ENCODE results near the gene CALY. TPM values are rescaled to one million over a fixed set of nuclear protein-coding genes. Genes with fewer than 3 reads are reported as not detected.

The CALY gene
- total and polyA plus RNA-seq, 5 donors from 2014 or later: 0.76 to 1.8 (median 1.0) TPM

DNA sequence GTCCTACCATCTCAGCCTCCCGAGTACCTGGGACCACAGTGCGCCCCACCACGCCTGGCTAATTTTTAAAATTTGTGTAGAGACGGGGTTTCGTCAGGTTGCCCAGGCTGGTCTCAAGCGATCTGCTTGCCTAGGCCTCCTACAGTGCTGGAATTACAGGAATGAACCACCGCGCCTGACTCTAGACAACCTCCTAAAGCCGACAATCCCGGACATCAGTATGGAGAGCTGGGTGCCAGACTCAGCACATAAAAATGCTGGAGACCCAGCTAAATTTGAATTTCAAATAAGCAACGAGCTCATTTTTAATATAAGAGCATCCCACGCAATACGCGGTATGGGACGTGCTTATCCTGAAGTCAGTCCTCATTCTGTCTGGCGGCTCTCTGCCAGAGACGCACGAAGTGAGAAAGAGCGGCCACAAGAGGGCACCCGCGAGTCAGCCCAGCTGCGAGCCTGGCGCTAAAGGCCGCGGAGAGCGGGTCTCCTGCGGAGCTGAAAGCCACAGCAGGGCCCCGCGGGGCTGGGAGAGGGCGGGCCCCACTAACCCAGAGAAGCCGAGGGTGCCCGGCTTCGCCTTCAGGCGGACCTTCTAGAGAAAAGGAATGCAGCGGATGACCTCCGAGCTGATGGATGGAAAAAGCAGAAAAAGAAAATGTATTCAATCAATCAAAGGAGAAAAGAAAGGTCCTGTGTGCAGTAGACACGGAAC lies 7.0 kb downstream of the CALY start:
- Histone ChIP-seq H3K9me3 (ENCODE audit: control insufficient read depth in 2 of 2, low read length in 2 of 2) (no peaks in the 10 kb centered on the region), H3K4me1 (ENCODE audit: control insufficient read depth, insufficient read depth, low read length, poor library complexity, severe bottlenecking) (peaks cover 31% of the 10 kb centered on the region), H3K27me3 (ENCODE audit: control insufficient read depth, insufficient read depth, low read length) (peaks cover 2% of the 10 kb centered on the region), H3K27ac (ENCODE audit: insufficient read depth, low read length, poor library complexity, severe bottlenecking) (no peak overlapping the region), H3K36me3 (ENCODE audit: control insufficient read depth, insufficient read depth, low read length) (no peaks in the 10 kb centered on the region), H3K4me3 (ENCODE audit: low read depth, low read length) (no peak overlapping the region)
- H3K4me1 Mint-ChIP-seq: peaks cover 0 to 23% (median 11%) of the 10 kb centered on the region in 4 donors
- no peaks in the 10 kb centered on the region for H3K36me3 Mint-ChIP-seq
- H3K4me3 Mint-ChIP-seq: peak overlapping the region in 3 of 4 donors; percentile 49 to 73 (median 54)
- peaks cover 56% of the 10 kb centered on the region for H3K27me3 Mint-ChIP-seq
- ATAC-seq (ENCODE audit: low read depth in 2 of 2) (peak; percentile 81 to 83), DNase-seq (peak; percentile 77 to 83 (median 83))
- H3K27ac Mint-ChIP-seq: no peak overlapping the region
- H3K9me3 Mint-ChIP-seq: no peaks in the 10 kb centered on the region

DNA sequence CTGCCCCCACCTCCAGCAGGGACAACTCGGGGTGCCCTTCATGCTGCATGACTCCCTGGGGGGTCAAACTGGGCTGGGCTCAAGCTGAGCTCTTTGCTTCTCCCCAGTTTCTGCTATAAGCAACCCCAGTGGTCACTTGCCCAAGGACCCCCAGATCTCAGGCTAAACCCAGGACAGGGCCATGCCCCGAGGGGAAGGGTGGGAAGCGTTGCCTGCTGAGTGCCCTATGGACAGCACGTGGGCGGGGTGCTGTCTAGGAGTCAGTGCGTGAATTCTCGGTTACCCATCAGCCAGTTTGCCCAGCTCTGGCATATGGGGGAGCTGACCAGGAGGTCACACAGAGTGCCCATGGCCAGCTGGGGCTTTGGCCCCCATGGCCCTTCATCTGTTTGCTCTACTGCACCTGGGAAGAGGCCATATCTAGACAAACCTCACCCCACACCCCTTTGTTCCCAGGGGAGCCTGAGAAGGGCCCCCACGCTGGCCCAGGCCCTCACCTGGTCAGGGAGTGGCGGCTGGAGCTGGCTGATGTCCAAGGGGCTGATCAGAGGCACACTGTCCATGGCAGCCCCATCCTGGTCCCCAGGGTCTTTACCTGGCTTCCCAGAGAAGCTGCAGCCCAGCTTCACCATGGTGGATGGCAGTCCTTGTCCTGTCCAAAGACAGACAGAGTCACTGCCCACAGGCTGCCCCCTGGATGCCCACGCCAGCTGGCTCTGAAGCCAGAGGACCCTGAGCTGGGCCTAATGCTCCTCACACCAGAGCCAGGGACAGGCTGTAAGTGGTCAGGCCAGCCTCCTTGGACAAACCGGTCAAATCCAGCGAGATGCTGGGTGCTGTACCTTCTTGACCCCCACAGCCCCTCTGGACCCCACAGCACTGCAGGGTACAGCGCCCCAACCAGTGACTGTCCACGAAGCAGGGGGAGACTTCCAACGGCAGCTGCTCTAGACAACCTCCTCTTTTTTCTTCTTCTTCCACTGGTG lies 8.0 kb downstream of the CALY start:
- Histone ChIP-seq H3K9me3 (ENCODE audit: control insufficient read depth in 2 of 2, low read length in 2 of 2) (no peaks in the 10 kb centered on the region), H3K27ac (ENCODE audit: insufficient read depth, low read length, poor library complexity, severe bottlenecking) (no peak overlapping the region), H3K4me3 (ENCODE audit: low read depth, low read length) (no peak overlapping the region), H3K4me1 (ENCODE audit: control insufficient read depth, insufficient read depth, low read length, poor library complexity, severe bottlenecking) (peaks cover 32% of the 10 kb centered on the region), H3K27me3 (ENCODE audit: control insufficient read depth, insufficient read depth, low read length) (peaks cover 2% of the 10 kb centered on the region), H3K36me3 (ENCODE audit: control insufficient read depth, insufficient read depth, low read length) (no peaks in the 10 kb centered on the region)
- no peaks in the 10 kb centered on the region for H3K9me3 Mint-ChIP-seq
- H3K4me3 Mint-ChIP-seq: no peak overlapping the region
- ATAC-seq (ENCODE audit: low read depth in 2 of 2) (no peak), DNase-seq (no peak)
- no peaks in the 10 kb centered on the region for H3K36me3 Mint-ChIP-seq
- H3K27ac Mint-ChIP-seq: no peak overlapping the region
- peaks cover 56% of the 10 kb centered on the region for H3K27me3 Mint-ChIP-seq
- peaks cover 0 to 24% (median 11%) of the 10 kb centered on the region in 4 donors for H3K4me1 Mint-ChIP-seq

DNA sequence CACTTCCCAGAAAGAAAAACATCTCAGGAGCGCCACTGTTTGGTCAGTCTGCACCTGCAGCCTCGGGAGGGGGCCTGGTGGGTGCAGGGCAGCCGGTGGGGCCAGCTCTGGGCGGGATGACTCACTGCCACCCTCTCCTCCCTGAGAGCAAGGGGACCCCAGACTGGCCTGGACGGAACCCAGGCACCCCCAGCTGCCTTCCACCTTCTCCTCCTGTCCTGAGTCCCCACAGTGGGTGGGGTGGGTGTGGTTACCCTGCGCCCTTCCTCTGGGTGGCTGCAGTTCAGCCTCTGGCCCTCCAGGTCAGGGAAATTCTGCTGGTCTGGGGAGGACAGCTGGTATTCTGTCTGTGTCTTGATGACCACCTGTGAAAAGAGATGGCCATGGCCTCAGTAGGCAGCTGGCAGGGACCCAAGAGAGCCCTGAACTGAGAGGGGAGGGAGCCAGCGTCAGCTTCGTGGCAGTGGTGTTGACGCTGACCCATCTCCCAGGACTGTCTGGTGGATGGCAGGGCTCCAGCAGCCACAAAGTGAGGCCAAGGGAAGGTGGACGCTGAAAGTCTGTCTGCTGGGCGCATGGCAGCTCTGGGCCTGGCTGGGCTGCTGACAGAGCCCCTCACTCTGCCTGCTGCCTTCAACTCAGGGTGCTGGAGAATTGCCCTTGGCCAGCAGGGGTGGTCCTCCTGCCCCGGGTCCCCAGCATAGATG lies 8.9 kb downstream of the CALY start:
- H3K4me1 ChIP-seq (ENCODE audit: control insufficient read depth, insufficient read depth, low read length, poor library complexity, severe bottlenecking): peaks cover 32% of the 10 kb centered on the region
- H3K4me1 Mint-ChIP-seq: peaks cover 0 to 21% (median 10%) of the 10 kb centered on the region in 4 donors
- H3K27ac Mint-ChIP-seq: no peak overlapping the region
- H3K4me3 ChIP-seq (ENCODE audit: low read depth, low read length): no peak overlapping the region
- H3K36me3 Mint-ChIP-seq: no peaks in the 10 kb centered on the region
- no peaks in the 10 kb centered on the region for H3K9me3 ChIP-seq (ENCODE audit: control insufficient read depth in 2 of 2, low read length in 2 of 2)
- H3K27me3 ChIP-seq (ENCODE audit: control insufficient read depth, insufficient read depth, low read length): peaks cover 2% of the 10 kb centered on the region
- H3K9me3 Mint-ChIP-seq: no peaks in the 10 kb centered on the region
- DNase-seq: no peak
- peaks cover 59% of the 10 kb centered on the region for H3K27me3 Mint-ChIP-seq
- no peak overlapping the region for H3K4me3 Mint-ChIP-seq
- H3K36me3 ChIP-seq (ENCODE audit: control insufficient read depth, insufficient read depth, low read length): no peaks in the 10 kb centered on the region
- no peak for ATAC-seq (ENCODE audit: low read depth in 2 of 2)
- no peak overlapping the region for H3K27ac ChIP-seq (ENCODE audit: insufficient read depth, low read length, poor library complexity, severe bottlenecking)

DNA sequence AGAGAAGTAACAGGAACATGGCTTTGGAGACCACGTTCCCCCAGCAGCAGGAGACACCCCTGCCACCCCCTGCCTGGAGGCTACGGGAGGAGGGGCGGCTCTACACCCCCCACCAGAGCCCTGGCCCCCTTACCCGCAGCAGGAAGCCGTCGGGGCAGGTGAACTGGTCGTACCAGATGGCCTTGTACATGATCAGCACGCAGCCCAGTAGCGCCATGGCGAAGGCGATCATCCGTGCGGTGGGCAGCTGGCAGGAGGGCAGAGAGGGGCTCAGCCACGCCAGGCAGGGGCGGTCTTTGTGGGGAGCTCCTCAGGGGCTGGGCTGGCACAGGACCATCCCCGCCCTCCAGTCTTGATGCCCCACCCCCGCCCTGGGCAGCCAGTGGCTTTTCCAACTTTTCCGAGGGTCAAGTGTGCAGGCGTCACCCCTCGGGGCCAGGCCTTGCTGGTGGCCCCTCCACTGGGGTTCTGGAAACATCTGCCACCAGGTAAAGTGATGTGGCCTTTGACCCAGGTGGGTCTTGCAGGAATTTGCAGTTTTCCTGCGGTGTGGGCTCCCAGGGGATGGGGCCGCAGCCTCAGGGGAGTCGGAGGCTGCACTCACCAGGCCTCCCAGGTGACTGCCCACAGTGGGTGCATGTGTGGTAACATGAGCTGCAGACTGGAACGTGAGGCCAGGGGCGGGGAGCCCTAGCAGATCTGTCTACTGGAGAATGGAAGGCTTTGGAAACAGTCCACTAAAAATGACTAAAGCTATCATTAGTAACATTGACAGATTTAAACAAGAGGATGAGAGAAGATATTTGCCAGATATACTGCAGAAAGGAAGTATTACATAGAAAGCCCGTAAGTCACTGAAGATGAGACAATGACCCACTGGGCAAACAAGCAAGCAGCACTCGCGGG lies 9.7 kb downstream of the CALY start:
- peak overlapping the region in 2 of 4 donors; percentile 15 to 41 for H3K4me3 Mint-ChIP-seq
- H3K4me3 ChIP-seq (ENCODE audit: low read depth, low read length): no peak overlapping the region
- no peaks in the 10 kb centered on the region for H3K36me3 ChIP-seq (ENCODE audit: control insufficient read depth, insufficient read depth, low read length)
- H3K27me3 Mint-ChIP-seq: peaks cover 52% of the 10 kb centered on the region
- no peaks in the 10 kb centered on the region for H3K9me3 Mint-ChIP-seq
- no peak for ATAC-seq (ENCODE audit: low read depth in 2 of 2)
- peaks cover 0 to 21% (median 7%) of the 10 kb centered on the region in 4 donors for H3K4me1 Mint-ChIP-seq
- H3K27ac ChIP-seq (ENCODE audit: insufficient read depth, low read length, poor library complexity, severe bottlenecking): no peak overlapping the region
- peak overlapping the region in 1 of 3 donors; percentile 63 for H3K27ac Mint-ChIP-seq
- no peaks in the 10 kb centered on the region for H3K9me3 ChIP-seq (ENCODE audit: control insufficient read depth in 2 of 2, low read length in 2 of 2)
- no peak for DNase-seq
- H3K36me3 Mint-ChIP-seq: no peaks in the 10 kb centered on the region
- H3K27me3 ChIP-seq (ENCODE audit: control insufficient read depth, insufficient read depth, low read length): peaks cover 2% of the 10 kb centered on the region
- peaks cover 32% of the 10 kb centered on the region for H3K4me1 ChIP-seq (ENCODE audit: control insufficient read depth, insufficient read depth, low read length, poor library complexity, severe bottlenecking)

DNA sequence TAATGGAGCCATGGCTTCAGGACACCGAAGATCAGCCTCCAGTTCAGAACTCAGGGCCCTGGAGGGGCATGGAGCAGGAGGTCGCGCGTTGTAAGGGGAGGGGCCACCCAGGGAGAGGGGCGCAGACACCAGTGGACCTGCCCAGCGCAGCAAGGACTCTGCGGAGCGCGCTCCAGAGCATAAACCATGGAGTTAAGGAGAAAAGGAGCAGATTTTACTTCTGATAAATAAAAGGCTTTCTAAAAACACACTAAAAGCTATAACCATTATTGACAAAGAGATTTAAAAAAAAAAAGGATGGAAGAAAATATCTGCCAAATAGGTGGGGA lies 10.5 kb downstream of the CALY start:
- Histone ChIP-seq H3K27me3 (ENCODE audit: control insufficient read depth, insufficient read depth, low read length) (peaks cover 2% of the 10 kb centered on the region), H3K36me3 (ENCODE audit: control insufficient read depth, insufficient read depth, low read length) (no peaks in the 10 kb centered on the region), H3K27ac (ENCODE audit: insufficient read depth, low read length, poor library complexity, severe bottlenecking) (no peak overlapping the region), H3K4me3 (ENCODE audit: low read depth, low read length) (no peak overlapping the region), H3K4me1 (ENCODE audit: control insufficient read depth, insufficient read depth, low read length, poor library complexity, severe bottlenecking) (peaks cover 32% of the 10 kb centered on the region), H3K9me3 (ENCODE audit: control insufficient read depth in 2 of 2, low read length in 2 of 2) (no peaks in the 10 kb centered on the region)
- Mint-ChIP-seq H3K4me1 (peaks cover 0 to 21% (median 7%) of the 10 kb centered on the region in 4 donors), H3K27ac (no peak overlapping the region), H3K4me3 (peak overlapping the region in 3 of 4 donors; percentile 35 to 51 (median 41)), H3K9me3 (no peaks in the 10 kb centered on the region), H3K27me3 (peaks cover 48% of the 10 kb centered on the region), H3K36me3 (no peaks in the 10 kb centered on the region)
- no peak for DNase-seq
- no peak for ATAC-seq (ENCODE audit: low read depth in 2 of 2)

DNA sequence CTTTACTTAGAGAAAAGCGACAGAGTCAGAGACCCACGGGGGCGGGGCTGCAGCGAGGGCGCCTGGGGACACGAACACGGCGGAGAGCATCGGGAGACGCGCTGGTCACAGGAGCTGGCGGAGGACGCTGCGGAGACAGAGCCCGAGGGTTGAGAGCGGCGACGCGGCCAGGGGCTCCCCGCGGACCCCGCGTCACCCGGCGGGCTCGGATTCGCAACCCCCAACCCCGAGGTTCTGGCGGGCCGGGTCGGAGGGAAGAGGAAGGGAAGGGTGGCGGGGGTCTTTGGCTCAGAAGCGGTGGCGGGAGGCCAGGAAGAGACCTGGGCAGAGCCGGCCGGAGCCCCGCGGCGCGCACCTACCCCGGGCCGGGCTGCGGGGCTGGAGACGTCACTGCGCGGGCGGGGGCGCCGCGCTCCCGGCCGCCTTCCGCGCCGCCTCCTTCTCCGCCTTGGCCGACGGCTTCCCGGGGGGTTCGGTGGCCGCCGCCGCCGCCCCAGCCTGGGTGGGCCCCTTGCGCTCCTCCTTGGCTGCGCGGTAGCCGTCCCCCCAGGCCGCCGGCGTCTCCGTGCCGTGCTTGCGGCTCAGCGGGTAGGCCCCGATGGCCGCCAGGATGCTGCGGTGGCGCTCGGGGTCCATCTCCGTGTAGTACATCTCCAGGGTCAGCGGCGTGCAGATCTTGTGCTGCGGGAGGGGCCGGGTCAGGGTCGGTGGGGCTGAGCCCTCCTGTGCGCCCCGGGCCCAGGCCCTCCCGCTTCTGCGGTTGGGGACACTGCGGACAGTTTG lies 11.1 kb downstream of the CALY start:
- H3K27me3 Mint-ChIP-seq: peaks cover 42% of the 10 kb centered on the region
- H3K4me3 Mint-ChIP-seq: peak overlapping the region in 3 of 4 donors; percentile 75 to 89 (median 79)
- Histone ChIP-seq H3K9me3 (ENCODE audit: control insufficient read depth in 2 of 2, low read length in 2 of 2) (no peaks in the 10 kb centered on the region), H3K36me3 (ENCODE audit: control insufficient read depth, insufficient read depth, low read length) (no peaks in the 10 kb centered on the region), H3K27me3 (ENCODE audit: control insufficient read depth, insufficient read depth, low read length) (peaks cover 2% of the 10 kb centered on the region), H3K4me1 (ENCODE audit: control insufficient read depth, insufficient read depth, low read length, poor library complexity, severe bottlenecking) (peaks cover 32% of the 10 kb centered on the region), H3K4me3 (ENCODE audit: low read depth, low read length) (no peak overlapping the region), H3K27ac (ENCODE audit: insufficient read depth, low read length, poor library complexity, severe bottlenecking) (no peak overlapping the region)
- peaks cover 0 to 20% (median 4%) of the 10 kb centered on the region in 4 donors for H3K4me1 Mint-ChIP-seq
- H3K36me3 Mint-ChIP-seq: no peaks in the 10 kb centered on the region
- ATAC-seq (ENCODE audit: low read depth in 2 of 2) (no peak), DNase-seq (peak in 1 of 3 donors; percentile 15)
- H3K27ac Mint-ChIP-seq: peak overlapping the region in 1 of 3 donors; percentile 86
- no peaks in the 10 kb centered on the region for H3K9me3 Mint-ChIP-seq
